Measurements from ENCODE around the gene FAM3A. TPM values are rescaled to one million over a fixed set of nuclear protein-coding genes. Genes with fewer than 3 reads are reported as not detected.

Gene FAM3A
- total RNA-seq, 2 donors from 2014 or later, result 23.6 to 24.3 TPM

DNA sequence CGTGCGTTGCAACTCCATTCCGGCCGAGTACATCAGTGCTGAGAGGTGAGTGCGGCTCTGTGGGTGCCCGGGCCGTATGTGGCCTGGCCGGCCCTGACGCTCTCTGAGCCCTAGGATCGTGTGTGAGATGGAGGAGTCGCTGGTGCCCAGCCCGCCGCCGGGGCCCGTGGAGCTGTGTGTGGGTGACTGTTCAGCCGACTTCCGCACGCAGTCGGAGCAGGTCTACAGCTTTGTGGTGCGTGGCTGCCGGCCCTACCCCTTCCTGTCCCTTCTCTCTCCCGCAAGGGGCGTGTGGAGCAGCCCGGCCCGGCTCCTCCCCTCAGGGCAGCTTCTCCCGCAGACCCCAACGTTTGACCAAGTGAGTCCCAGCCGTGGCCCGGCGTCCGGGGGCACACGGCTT is 50.0 kb downstream of the FAM3A start:
- no peak overlapping the region for H3K4me3 Mint-ChIP-seq
- no peaks in the 10 kb centered on the region for H3K4me1 ChIP-seq (ENCODE audit: control insufficient read depth, insufficient read depth, low read length)
- no peaks in the 10 kb centered on the region for H3K27me3 ChIP-seq (ENCODE audit: control insufficient read depth, insufficient read depth, low read length, poor library complexity, severe bottlenecking)
- H3K27me3 Mint-ChIP-seq (ENCODE audit: insufficient read depth), result no peaks in the 10 kb centered on the region
- H3K36me3 ChIP-seq (ENCODE audit: control insufficient read depth, insufficient read depth, low read length), result no peaks in the 10 kb centered on the region
- H3K4me3 ChIP-seq (ENCODE audit: low read length), result no peak overlapping the region
- H3K4me1 Mint-ChIP-seq, result no peaks in the 10 kb centered on the region
- TF ChIP-seq, protein P1, sequence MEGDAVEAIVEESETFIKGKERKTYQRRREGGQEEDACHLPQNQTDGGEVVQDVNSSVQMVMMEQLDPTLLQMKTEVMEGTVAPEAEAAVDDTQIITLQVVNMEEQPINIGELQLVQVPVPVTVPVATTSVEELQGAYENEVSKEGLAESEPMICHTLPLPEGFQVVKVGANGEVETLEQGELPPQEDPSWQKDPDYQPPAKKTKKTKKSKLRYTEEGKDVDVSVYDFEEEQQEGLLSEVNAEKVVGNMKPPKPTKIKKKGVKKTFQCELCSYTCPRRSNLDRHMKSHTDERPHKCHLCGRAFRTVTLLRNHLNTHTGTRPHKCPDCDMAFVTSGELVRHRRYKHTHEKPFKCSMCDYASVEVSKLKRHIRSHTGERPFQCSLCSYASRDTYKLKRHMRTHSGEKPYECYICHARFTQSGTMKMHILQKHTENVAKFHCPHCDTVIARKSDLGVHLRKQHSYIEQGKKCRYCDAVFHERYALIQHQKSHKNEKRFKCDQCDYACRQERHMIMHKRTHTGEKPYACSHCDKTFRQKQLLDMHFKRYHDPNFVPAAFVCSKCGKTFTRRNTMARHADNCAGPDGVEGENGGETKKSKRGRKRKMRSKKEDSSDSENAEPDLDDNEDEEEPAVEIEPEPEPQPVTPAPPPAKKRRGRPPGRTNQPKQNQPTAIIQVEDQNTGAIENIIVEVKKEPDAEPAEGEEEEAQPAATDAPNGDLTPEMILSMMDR (conservative IDR thresholded peaks at IDR 0.05), result no peak
- H3K27ac Mint-ChIP-seq, result no peak overlapping the region
- no peak for DNase-seq
- peaks cover 60% of the 10 kb centered on the region for H3K9me3 Mint-ChIP-seq
- 95% methylated on average over 32 of the region's 32 CpGs; no CpG with 5 or more reads in 1 of the 2 experiments for WGBS, 2 experiments (ENCODE audit: insufficient coverage in 1 of 2, insufficient read length in 1 of 2)
- H3K9ac ChIP-seq (ENCODE audit: extremely low read depth, low read length, poor library complexity, severe bottlenecking), result no peak overlapping the region
- no peaks in the 10 kb centered on the region for H3K9me3 ChIP-seq (ENCODE audit: control insufficient read depth, low read length)
- no peak overlapping the region for H3K27ac ChIP-seq (ENCODE audit: low read depth, low read length)
- H3K36me3 Mint-ChIP-seq (ENCODE audit: low read depth), result peaks cover 10% of the 10 kb centered on the region

DNA sequence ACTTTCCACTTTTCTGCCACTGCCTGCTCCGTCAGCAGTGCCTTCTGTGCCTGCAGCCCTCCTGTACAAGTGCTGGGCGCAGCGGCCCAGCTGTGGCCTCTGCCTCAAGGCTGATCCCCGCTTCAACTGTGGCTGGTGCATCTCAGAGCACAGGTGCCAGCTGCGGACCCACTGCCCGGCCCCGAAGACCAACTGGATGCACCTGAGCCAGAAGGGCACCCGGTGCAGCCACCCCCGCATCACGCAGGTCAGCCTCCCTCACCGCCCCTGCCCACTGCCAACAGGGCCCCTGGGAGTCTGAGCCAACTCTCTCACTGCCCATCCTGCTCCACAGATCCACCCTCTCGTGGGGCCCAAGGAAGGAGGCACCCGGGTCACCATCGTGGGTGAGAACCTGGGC is 50.4 kb downstream of the FAM3A start:
- Mint-ChIP-seq H3K4me3 (no peak overlapping the region), H3K9me3 (peaks cover 60% of the 10 kb centered on the region), H3K27me3 (ENCODE audit: insufficient read depth) (no peaks in the 10 kb centered on the region), H3K36me3 (ENCODE audit: low read depth) (peaks cover 8% of the 10 kb centered on the region), H3K27ac (no peak overlapping the region), H3K4me1 (no peaks in the 10 kb centered on the region)
- no peaks in the 10 kb centered on the region for H3K4me1 ChIP-seq (ENCODE audit: control insufficient read depth, insufficient read depth, low read length)
- no peaks in the 10 kb centered on the region for H3K36me3 ChIP-seq (ENCODE audit: control insufficient read depth, insufficient read depth, low read length)
- no peaks in the 10 kb centered on the region for H3K27me3 ChIP-seq (ENCODE audit: control insufficient read depth, insufficient read depth, low read length, poor library complexity, severe bottlenecking)
- H3K9me3 ChIP-seq (ENCODE audit: control insufficient read depth, low read length), result no peaks in the 10 kb centered on the region
- no peak for DNase-seq
- TF ChIP-seq, protein P1 (conservative IDR thresholded peaks at IDR 0.05), result no peak
- no peak overlapping the region for H3K4me3 ChIP-seq (ENCODE audit: low read length)
- H3K9ac ChIP-seq (ENCODE audit: extremely low read depth, low read length, poor library complexity, severe bottlenecking), result no peak overlapping the region
- WGBS, 2 experiments (ENCODE audit: insufficient coverage in 1 of 2, insufficient read length in 1 of 2), result 83% methylated on average over 13 of the region's 14 CpGs; no CpG with 5 or more reads in 1 of the 2 experiments
- H3K27ac ChIP-seq (ENCODE audit: low read depth, low read length), result no peak overlapping the region

DNA sequence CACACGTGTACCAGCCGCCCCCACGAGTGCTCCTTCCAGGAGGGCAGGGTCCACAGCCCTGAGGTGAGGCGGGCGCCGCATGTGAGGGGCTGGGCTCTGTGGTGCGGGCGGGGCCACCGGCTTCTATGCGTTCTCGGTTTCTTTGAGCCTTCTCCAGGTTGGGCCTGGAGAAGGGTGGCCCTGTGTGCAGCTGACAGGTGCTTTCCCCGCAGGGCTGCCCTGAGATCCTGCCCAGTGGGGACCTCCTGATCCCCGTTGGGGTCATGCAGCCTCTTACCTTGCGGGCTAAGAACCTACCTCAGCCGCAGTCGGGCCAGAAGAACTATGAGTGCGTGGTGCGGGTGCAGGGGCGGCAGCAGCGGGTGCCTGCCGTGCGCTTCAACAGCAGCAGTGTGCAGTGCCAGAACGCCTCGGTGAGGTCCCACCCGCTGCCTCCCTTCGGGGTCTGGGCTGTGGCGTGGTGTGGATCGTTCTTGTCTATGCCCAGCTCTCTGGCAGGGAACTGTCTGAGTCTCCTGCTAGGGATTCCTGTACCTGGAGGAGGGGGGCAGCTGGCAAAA is 51.1 kb downstream of the FAM3A start:
- DNase-seq, result no peak
- no peak overlapping the region for H3K9ac ChIP-seq (ENCODE audit: extremely low read depth, low read length, poor library complexity, severe bottlenecking)
- no peaks in the 10 kb centered on the region for H3K4me1 ChIP-seq (ENCODE audit: control insufficient read depth, insufficient read depth, low read length)
- H3K27ac ChIP-seq (ENCODE audit: low read depth, low read length), result no peak overlapping the region
- no peaks in the 10 kb centered on the region for H3K27me3 ChIP-seq (ENCODE audit: control insufficient read depth, insufficient read depth, low read length, poor library complexity, severe bottlenecking)
- Mint-ChIP-seq H3K27me3 (ENCODE audit: insufficient read depth) (no peaks in the 10 kb centered on the region), H3K9me3 (peaks cover 56% of the 10 kb centered on the region), H3K36me3 (ENCODE audit: low read depth) (peaks cover 8% of the 10 kb centered on the region), H3K27ac (no peak overlapping the region), H3K4me3 (no peak overlapping the region), H3K4me1 (no peaks in the 10 kb centered on the region)
- H3K9me3 ChIP-seq (ENCODE audit: control insufficient read depth, low read length), result no peaks in the 10 kb centered on the region
- TF ChIP-seq, protein P1 (conservative IDR thresholded peaks at IDR 0.05), result no peak
- H3K36me3 ChIP-seq (ENCODE audit: control insufficient read depth, insufficient read depth, low read length), result no peaks in the 10 kb centered on the region
- H3K4me3 ChIP-seq (ENCODE audit: low read length), result no peak overlapping the region
- WGBS, 2 experiments (ENCODE audit: insufficient coverage in 1 of 2, insufficient read length in 1 of 2), result 97 to 99% methylated on average over 12 to 28 of the region's 28 CpGs
